RWPE1 (cell line): ENCODE data around the gene PRKCZ.

Experiments
- CTCF ChIA-PET: fragments of 350-600 bp; sonication (Branson Sonifier 250); formaldehyde crosslinking; extraction: SDS; loops from one replicate; lab custom pipeline; 2021; lab: Yijun Ruan, JAX
- POLR2A ChIA-PET: fragments of 400-600 bp; formaldehyde crosslinking; extraction: SDS; loops from one replicate; lab custom pipeline; 2020; ENCODE audit warnings: antibody characterized with exemption; ENCODE audit not compliant: low non-redundant PET; lab: Yijun Ruan, JAX
- DNase-seq: peaks from one replicate; pipeline ENCODE4 v3.0.0; 2012; ENCODE audit warnings: low spot score
- H3K27ac ChIP-seq: fragments of 450-650 bp; 2 replicates; pipeline ENCODE4 v1.5.1; 2017
- TF ChIP-seq, protein P1 (sequence below): fragments of 450-650 bp; conservative IDR thresholded peaks from 2 replicates; pipeline ENCODE4 v1.5.1; 2017; ENCODE audit warnings: low read depth, mild to moderate bottlenecking

PRKCZ gene

DNA sequence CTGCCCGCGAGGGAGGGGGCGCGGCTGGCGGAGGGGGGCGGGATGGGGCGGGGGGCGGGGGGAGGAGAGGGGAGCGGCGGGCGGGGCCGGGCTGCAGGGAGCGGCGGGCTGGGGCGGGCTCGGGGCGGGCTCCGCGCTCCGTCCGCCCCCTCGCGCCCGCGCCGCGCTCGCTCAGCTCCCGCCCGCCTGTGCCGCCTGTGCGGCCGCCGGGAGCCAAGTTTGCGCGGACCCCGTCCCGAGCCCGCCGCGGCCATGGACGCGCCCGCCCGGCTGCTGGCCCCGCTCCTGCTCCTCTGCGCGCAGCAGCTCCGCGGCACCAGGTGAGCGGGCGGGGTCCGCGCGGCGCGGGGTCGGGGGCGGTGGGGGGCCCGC, 31.1 kb upstream of the PRKCZ start, which contains the start of gene GABRD:
Gene GABRD (plus strand): TSS at position 174 of the 372 bp plus-strand sequence. CDS start 79 bp downstream, at position 253.
- TF ChIP-seq, protein P1, sequence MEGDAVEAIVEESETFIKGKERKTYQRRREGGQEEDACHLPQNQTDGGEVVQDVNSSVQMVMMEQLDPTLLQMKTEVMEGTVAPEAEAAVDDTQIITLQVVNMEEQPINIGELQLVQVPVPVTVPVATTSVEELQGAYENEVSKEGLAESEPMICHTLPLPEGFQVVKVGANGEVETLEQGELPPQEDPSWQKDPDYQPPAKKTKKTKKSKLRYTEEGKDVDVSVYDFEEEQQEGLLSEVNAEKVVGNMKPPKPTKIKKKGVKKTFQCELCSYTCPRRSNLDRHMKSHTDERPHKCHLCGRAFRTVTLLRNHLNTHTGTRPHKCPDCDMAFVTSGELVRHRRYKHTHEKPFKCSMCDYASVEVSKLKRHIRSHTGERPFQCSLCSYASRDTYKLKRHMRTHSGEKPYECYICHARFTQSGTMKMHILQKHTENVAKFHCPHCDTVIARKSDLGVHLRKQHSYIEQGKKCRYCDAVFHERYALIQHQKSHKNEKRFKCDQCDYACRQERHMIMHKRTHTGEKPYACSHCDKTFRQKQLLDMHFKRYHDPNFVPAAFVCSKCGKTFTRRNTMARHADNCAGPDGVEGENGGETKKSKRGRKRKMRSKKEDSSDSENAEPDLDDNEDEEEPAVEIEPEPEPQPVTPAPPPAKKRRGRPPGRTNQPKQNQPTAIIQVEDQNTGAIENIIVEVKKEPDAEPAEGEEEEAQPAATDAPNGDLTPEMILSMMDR: no peak
- ChIA-PET CTCF (interaction anchor here (0.6 to 1.1 kb wide), 3 partner anchors 27 to 156 kb away, joined by 3 to 4 read pairs (median 3); no protein-coding TSS in a partner anchor), POLR2A (no interaction called here)
- DNase-seq: peak; percentile 63
- no peak within 1 kb of the TSS for H3K27ac ChIP-seq

DNA sequence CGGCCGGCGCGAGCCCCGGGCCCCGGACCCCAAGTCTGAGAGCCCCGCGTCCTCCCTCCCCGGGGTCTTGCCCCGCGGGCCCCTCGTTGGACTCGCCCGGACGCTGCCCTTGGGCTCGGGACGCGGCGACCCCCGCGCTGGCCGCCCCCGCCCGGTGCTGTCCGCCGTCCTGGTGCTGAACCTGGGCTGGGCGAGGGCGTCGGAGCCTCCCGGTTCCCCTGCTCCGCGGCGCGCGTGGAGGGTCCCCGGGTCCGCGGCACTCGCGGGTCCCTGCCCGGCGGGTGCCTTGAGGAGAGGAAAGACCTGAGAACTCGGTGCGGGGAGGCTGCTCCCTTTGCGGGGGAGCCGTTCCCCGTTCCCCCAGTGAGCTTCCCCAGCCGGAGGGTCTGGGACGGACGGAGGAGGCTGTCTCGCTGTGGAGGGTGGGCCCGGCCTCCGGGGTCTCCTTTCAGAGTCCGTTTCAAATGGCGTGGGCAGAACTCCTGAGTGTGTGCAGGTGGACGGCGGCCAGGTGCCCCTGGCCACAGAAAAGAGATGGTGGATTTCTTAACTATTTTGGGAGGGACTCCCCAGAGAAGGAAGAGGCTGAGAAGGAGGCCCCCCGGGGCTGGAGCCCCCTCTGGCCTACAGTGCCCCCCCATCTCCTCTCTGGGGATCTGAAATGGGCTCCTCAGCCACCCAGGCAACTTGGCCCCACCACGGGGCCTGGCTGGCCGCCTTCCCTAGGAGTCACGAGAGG, 30.5 kb upstream of the PRKCZ start:
- DNase-seq: no peak
- ChIA-PET CTCF (interaction anchor here (0.6 to 0.9 kb wide), 3 partner anchors 12 to 47 kb away, joined by 4 to 5 read pairs (median 4); no protein-coding TSS in a partner anchor), POLR2A (no interaction called here)
- TF ChIP-seq, protein P1: no peak
- no peak overlapping the region for H3K27ac ChIP-seq

DNA sequence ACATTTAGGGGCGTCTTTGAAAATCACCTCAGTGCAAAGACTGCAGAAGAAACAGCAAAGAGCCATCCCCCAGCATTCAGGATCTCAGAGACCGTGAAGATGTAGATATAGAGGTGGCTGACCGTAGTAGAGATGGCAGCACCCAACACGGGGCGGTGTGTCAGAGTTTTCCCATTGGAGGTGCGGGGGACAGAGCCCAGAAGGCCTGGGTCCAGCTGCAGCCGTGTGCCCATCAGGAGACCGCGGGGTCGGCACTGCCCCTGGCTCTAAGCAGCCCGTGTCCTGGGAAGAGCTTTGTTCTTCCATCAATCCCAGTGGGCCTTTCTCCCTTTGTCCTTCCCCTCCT, 29.9 kb upstream of the PRKCZ start:
- no peak for DNase-seq
- H3K27ac ChIP-seq: no peak overlapping the region
- TF ChIP-seq, protein P1: no peak
- CTCF ChIA-PET: interaction anchor here (0.6 to 0.9 kb wide), 2 partner anchors 11 to 48 kb away, joined by 4 to 5 read pairs; no protein-coding TSS in a partner anchor
- POLR2A ChIA-PET: no interaction called here

DNA sequence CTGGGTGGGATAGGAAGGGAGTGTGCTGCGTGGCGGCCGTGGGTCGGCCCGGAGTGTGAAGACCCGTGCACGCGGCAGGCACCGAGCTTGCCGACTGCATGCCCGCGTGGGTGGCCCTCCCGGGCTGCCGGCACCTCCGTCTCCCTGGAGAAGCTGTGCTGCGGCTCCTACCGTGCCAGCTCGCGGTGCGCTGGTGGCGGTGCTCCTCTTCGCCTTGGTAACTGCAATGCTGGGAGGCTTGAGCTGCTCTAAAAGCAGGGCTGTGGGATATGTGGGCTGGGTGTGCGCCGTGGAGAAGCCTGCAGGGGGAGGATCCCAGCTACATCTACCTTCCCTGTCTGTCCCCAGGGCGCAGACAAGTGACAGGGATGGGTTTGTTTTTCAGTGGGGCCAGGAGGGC, 28.7 kb upstream of the PRKCZ start:
- H3K27ac ChIP-seq: no peak overlapping the region
- TF ChIP-seq, protein P1: no peak
- DNase-seq: no peak
- ChIA-PET POLR2A (no interaction called here), CTCF (interaction anchor here (0.5 to 2.0 kb wide), 2 partner anchors 23 to 1541 kb away, joined by 3 to 7 read pairs; no protein-coding TSS in a partner anchor)

DNA sequence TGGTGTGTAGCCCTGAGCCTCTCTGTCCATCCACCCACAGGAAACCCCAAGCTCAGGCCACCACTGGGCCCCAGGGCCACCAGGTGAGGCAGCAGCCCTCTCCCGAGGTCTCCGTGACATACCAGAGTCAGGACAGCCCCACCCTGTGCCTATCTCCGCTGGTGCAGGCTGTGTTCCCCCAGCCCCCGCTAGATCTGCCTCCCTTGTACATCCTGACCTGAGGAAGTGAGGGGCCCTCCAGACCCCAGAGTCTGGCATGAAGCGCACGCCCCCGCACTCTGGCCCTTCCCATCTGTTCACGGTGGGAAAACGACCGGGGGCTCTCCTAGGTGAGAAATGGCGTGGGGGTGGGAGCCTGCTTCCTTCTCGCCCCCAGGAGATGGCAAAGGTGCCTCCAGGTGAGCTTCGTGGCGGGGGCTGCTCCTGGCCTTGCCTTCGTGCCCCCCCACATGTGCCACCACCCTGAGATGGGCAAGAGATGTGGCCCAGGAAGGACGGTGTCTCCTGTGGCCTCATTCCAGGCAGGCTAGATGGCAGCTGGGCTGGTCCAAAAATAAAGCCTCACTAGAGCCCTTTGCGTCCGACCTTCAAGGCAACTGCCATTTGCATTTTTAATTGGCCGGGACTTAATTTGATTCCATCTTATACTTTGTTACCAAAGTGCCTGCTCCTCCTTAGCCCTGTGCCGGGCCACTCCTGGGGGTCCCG, 28.0 kb upstream of the PRKCZ start:
- TF ChIP-seq, protein P1: no peak
- no peak overlapping the region for H3K27ac ChIP-seq
- CTCF ChIA-PET: interaction anchor here (2.0 kb wide), 1 partner anchor 22 kb away, joined by 7 read pairs; no protein-coding TSS in a partner anchor
- DNase-seq: no peak
- POLR2A ChIA-PET: no interaction called here

DNA sequence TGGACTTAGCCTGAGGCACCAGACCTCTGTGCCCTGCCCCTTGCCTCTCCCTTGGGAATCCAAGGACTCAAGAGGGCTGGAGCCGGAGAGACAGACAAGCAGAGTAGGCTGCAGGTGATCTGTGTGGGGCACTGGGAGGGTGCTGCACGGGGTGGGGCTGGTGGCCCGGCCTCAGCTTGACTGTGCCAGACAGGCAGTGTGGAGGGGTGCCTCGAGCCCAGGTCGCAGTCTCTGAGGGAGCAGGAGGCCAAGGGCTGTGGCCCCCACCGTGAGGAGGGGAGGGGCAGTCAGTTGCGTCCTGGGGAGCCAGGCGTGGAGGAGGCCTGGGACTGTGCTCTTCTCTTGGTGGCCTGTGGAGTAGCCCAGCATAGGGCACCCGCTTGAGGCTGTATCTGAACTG, 27.0 kb upstream of the PRKCZ start:
- POLR2A ChIA-PET: no interaction called here
- CTCF ChIA-PET: interaction anchor here (0.6 kb wide), 1 partner anchor 10 kb away, joined by 5 read pairs; no protein-coding TSS in a partner anchor
- no peak overlapping the region for H3K27ac ChIP-seq
- TF ChIP-seq, protein P1: no peak
- DNase-seq: no peak
